HepG2 (cell line): ENCODE data around the gene IRS1. TPM values are rescaled to one million over a fixed set of nuclear protein-coding genes. Genes with fewer than 3 reads are reported as not detected.

ENCODE experiments used
- ATAC-seq: fragments of 200-7000 bp; cut with Tn5 transposase; 3 replicates; pipeline ENCODE4 v1.9.1; 2020; ENCODE audit warnings: mild to moderate bottlenecking, moderate library complexity
- BruUV-seq: library from RNA; stranded (reverse); fragments of 400-500 nt; replicated peaks from 2 replicates; lab custom pipeline; 2021; lab: Mats Ljungman, UMichigan
- CTCF ChIA-PET: fragments of 300-600 bp; formaldehyde crosslinking; extraction: SDS; loops from one replicate; lab custom pipeline; 2021; ENCODE audit warnings: low total read pairs, inconsistent platforms, low intra/inter-chr PET ratio; lab: Yijun Ruan, JAX
- POLR2A ChIA-PET: fragments of 350-600 bp; sonication (Branson Sonifier 250); formaldehyde crosslinking; loops from one replicate; lab custom pipeline; 2020; ENCODE audit warnings: antibody characterized with exemption, inconsistent platforms; lab: Yijun Ruan, JAX
- DNase-seq: peaks from one replicate; pipeline ENCODE4 v3.0.0-alpha.2; 2015; ENCODE audit warnings: low spot score
- FAIRE-seq: peaks from 3 replicates; lab custom pipeline; 2011; peaks lifted over from hg19 to GRCh38; lab: Jason Lieb, UNC
- H2AFZ ChIP-seq: one replicate; pipeline ENCODE4 v1.6.1; 2011; ENCODE audit warnings: low read length, inconsistent platforms
- H3K27ac ChIP-seq: fragments of 300-600 bp; 3 replicates; pipeline ENCODE4 v1.8.0; 2011; ENCODE audit warnings: mixed run types, mild to moderate bottlenecking, mixed read lengths, low read length, inconsistent platforms; ENCODE audit not compliant: insufficient read depth; ENCODE audit errors: extremely low read length
- H3K27me3 ChIP-seq, 2 experiments: fragments of 200-600 bp in 1 of 2; 2 replicates in 1 of 2; 3 replicates in 1 of 2; pipeline versions ENCODE4 v1.6.0 to v1.8.0; 2011; ENCODE audit warnings: low read length in 2 of 2, mild to moderate bottlenecking in 2 of 2, moderate library complexity in 2 of 2, inconsistent platforms in 1 of 2; ENCODE audit not compliant: insufficient read depth in 2 of 2, control insufficient read depth in 1 of 2
- H3K36me3 ChIP-seq, 2 experiments: fragments of 200-600 bp in 1 of 2; replicated peaks in 1 of 2; 2 replicates in 1 of 2; 3 replicates in 1 of 2; pipeline versions ENCODE4 v1.5.1 to v1.8.0; 2011; ENCODE audit warnings: low read length in 2 of 2, inconsistent platforms in 1 of 2; ENCODE audit not compliant: insufficient read depth in 2 of 2, control insufficient read depth in 1 of 2
- H3K4me1 ChIP-seq: 2 replicates; pipeline ENCODE4 v1.5.1; 2012; ENCODE audit warnings: low read length, inconsistent platforms; ENCODE audit not compliant: insufficient read depth
- H3K4me2 ChIP-seq: 2 replicates; pipeline ENCODE4 v1.6.0; 2011; ENCODE audit warnings: low read depth, low read length, inconsistent platforms
- H3K4me3 ChIP-seq, 3 experiments: fragments of 200-600 bp in 1 of 3; sonication (generic), shearing (Covaris generic) in 1 of 3; replicated peaks in 1 of 3; 2 replicates each; pipeline ENCODE4 v1.5.1; 2011 to 2016; ENCODE audit warnings: low read length in 3 of 3, inconsistent platforms in 2 of 3, low read depth in 2 of 3, mild to moderate bottlenecking in 2 of 3, control low read depth in 1 of 3, mixed read lengths in 1 of 3; ENCODE audit not compliant: insufficient read depth in 1 of 3
- H3K79me2 ChIP-seq: one replicate; pipeline ENCODE4 v1.6.1; 2011; ENCODE audit warnings: low read length, inconsistent platforms; ENCODE audit not compliant: insufficient read depth
- H3K9ac ChIP-seq: 2 replicates; pipeline ENCODE4 v1.6.0; 2011; ENCODE audit warnings: mild to moderate bottlenecking, low read depth, low read length, inconsistent platforms; ENCODE audit not compliant: insufficient read depth
- H3K9me3 ChIP-seq: 2 replicates; pipeline ENCODE4 v1.5.1; 2012; ENCODE audit warnings: mild to moderate bottlenecking, low read length
- H4K20me1 ChIP-seq: 2 replicates; pipeline ENCODE4 v1.6.0; 2011; ENCODE audit warnings: inconsistent platforms, mild to moderate bottlenecking, low read length, moderate library complexity; ENCODE audit not compliant: insufficient read depth
- HNF4G ChIP-seq, 2 experiments: sonication (generic) in 1 of 2; formaldehyde crosslinking in 1 of 2; IDR thresholded peaks; 2 replicates each; pipeline versions ENCODE4 v1.4.0 to v1.6.1; 2011 to 2020; ENCODE audit warnings: borderline replicate concordance in 2 of 2, low read depth in 2 of 2, mild to moderate bottlenecking in 2 of 2, low read length in 1 of 2, missing genetic modification reagents in 1 of 2, moderate library complexity in 1 of 2
- JARID2 ChIP-seq: sonication (generic); formaldehyde crosslinking; IDR thresholded peaks from 2 replicates; pipeline ENCODE4 v1.8.1; 2023; ENCODE audit warnings: missing genetic modification reagents, inconsistent platforms; ENCODE audit not compliant: insufficient replicate concordance
- NFIB ChIP-seq: sonication (generic); formaldehyde crosslinking; IDR thresholded peaks from 2 replicates; pipeline ENCODE4 v1.9.0; 2021; ENCODE audit warnings: missing genetic modification reagents, mild to moderate bottlenecking, borderline replicate concordance
- NFKBIZ ChIP-seq: IDR thresholded peaks from 2 replicates; pipeline ENCODE4 v1.6.1; 2018; ENCODE audit warnings: missing genetic modification reagents, missing compliant biosample characterization
- RBFOX2 ChIP-seq: fragments of 200-400 bp; formaldehyde crosslinking; IDR thresholded peaks from 2 replicates; pipeline ENCODE4 v1.6.1; 2017; ENCODE audit warnings: low read depth, mild to moderate bottlenecking, low read length
- RELA ChIP-seq: sonication (generic); formaldehyde crosslinking; IDR thresholded peaks from 2 replicates; pipeline ENCODE4 v1.4.0; 2020; ENCODE audit warnings: missing genetic modification reagents
- RFX5 ChIP-seq: IDR thresholded peaks from 2 replicates; pipeline ENCODE4 v1.6.1; 2011; ENCODE audit warnings: low read depth, low read length, improper control_type of control experiment
- ZBTB49 ChIP-seq: sonication (generic); formaldehyde crosslinking; IDR thresholded peaks from 2 replicates; pipeline ENCODE4 v1.4.0; 2020; ENCODE audit warnings: missing genetic modification reagents, borderline replicate concordance
- ZNF570 ChIP-seq: sonication (generic); formaldehyde crosslinking; IDR thresholded peaks from 2 replicates; pipeline ENCODE4 v1.4.0; 2020; ENCODE audit warnings: mild to moderate bottlenecking, missing genetic modification reagents, borderline replicate concordance
- ZSCAN5A ChIP-seq: sonication (generic); formaldehyde crosslinking; IDR thresholded peaks from 2 replicates; pipeline ENCODE4 v1.8.0; 2022; ENCODE audit warnings: mild to moderate bottlenecking, missing genetic modification reagents, borderline replicate concordance
- WGBS: methylation state at CpG from one replicate; pipeline ENCODE4 v1.1.6; 2017; ENCODE audit warnings: low lambda C conversion rate; 5-methylcytosine and 5-hydroxymethylcytosine counted together
- in situ Hi-C: cut with HindIII; loops from 2 replicates; pipeline ENCODE4 v1.10.0; 2017; ENCODE audit warnings: low pct_unique_long_range_greater_than_20kb; ENCODE audit not compliant: extremely low pct_ligation_motif_present
- intact Hi-C: fragments of 100-400 bp; cut with micrococcal nuclease; formaldehyde crosslinking; loops from one replicate; pipeline ENCODE4 v1.10.0; 2022; ENCODE audit not compliant: unreplicated experiment
- polyA plus RNA-seq, 8 experiments: library from polyadenylated mRNA; depleted of rRNA in 3 of 8; stranded (reverse) in 7 of 8; unstranded in 1 of 8; fragments of >200 nt; fragmentation: Illumina TruSeq in 4 of 8; extraction: Trizol in 4 of 8; gene quantifications; 2 replicates each; pipeline versions ENCODE4 v1.2.1 to v1.2.3, GENCODE V29; 2011 to 2016; ENCODE audit warnings: low read depth in 4 of 8, missing spikeins in 1 of 8, mixed read lengths in 1 of 8; ENCODE audit not compliant: insufficient read depth in 1 of 8
- total RNA-seq, 5 experiments: library from RNA; depleted of rRNA; stranded (reverse); fragments of >200 nt; fragmentation: Illumina TruSeq; extraction: Trizol; gene quantifications; 2 replicates each; pipeline ENCODE4 v1.2.3, GENCODE V29; 2016; ENCODE audit warnings: low read depth in 1 of 5
- TF ChIP-seq, protein P1 (sequence below): sonication (generic); formaldehyde crosslinking; IDR thresholded peaks from 2 replicates; pipeline ENCODE4 v1.4.0; 2020; ENCODE audit warnings: missing genetic modification reagents, borderline replicate concordance
- TF ChIP-seq, protein P2 (sequence below): sonication (generic); formaldehyde crosslinking; IDR thresholded peaks from 2 replicates; pipeline ENCODE4 v1.4.0; 2020; ENCODE audit warnings: mild to moderate bottlenecking, low read depth, missing genetic modification reagents

The IRS1 gene
- total and polyA plus RNA-seq, 2 of the 13 experiments (the other 11 are each of a cell fraction or from before 2014, with no cell fraction given): 8.7 to 9.0 TPM

DNA sequence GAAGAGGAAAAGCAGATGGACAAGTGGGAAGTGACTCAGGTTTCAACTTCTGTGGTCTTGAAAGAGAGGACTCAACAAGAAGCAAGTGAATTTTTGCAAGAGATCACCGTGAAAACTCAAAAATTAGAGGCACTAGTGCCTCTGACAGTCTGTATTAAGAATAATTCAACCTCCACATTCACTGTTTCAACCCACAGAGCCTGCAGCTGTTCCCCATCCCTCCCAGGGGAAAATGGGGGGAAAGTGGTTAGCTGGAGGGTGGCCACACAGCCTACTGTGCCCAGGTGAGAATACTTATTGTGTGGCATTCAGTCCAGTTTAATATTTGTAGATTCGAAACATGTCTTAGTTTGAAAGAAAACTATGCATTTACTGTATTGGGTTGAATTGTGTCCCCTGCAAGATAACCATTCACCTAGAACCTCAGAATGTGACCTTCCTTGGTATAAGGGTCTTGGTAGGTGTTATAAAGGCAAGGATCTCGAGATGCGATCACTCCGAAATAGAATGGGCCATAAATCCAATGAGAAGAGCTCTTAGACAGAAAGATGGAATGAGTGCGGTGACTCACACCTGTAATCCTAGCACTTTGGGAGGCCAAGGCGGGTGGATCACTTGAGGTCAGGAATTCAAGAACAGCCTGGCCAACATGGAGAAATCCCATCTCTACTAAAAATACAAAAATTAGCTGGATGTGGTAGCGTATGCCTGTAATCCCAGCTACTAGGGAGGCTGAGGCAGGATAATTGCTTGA is 94.3 kb downstream of the IRS1 start (continued):
- TF ChIP-seq ZSCAN5A (CRISPR knock-in tag): no peak

GRCh38 chr2:226703514-226703913 is 96.1 kb downstream of the IRS1 start:
- H3K27me3 ChIP-seq: no peaks in the 10 kb centered on the region
- BruUV-seq: no TSS peak
- peaks cover 12% of the 10 kb centered on the region; the same call in 1 of the 2 replicates for H3K4me1 ChIP-seq
- ChIA-PET CTCF (no interaction called here), POLR2A (no interaction called here)
- no peak overlapping the region for H3K4me2 ChIP-seq
- intact Hi-C loops: no loop called here
- H2AFZ ChIP-seq: no peak overlapping the region
- no peaks in the 10 kb centered on the region for H3K36me3 ChIP-seq
- H3K9ac ChIP-seq: no peak overlapping the region
- no peak for DNase-seq
- in situ Hi-C loops: no loop called here
- WGBS: 90% methylated on average over 3 of the region's 3 CpGs
- no peaks in the 10 kb centered on the region for H3K79me2 ChIP-seq
- ATAC-seq: no peak
- H3K4me3 ChIP-seq: no peak overlapping the region
- H3K9me3 ChIP-seq: no peaks in the 10 kb centered on the region
- no peak overlapping the region for H3K27ac ChIP-seq
- no peak for FAIRE-seq
- no peaks in the 10 kb centered on the region for H4K20me1 ChIP-seq
- TF ChIP-seq JARID2 (no peak), ZBTB49 (CRISPR knock-in tag) (no peak), RFX5 (no peak), RBFOX2 (no peak), ZNF570 (no peak), NFKBIZ (no peak), RELA (CRISPR knock-in tag) (no peak), HNF4G (IDR thresholded peaks at IDR 0.05; ENCODE audit: borderline replicate concordance, low read depth, low read length) (no peak), HNF4G (CRISPR knock-in tag; IDR thresholded peaks at IDR 0.05; ENCODE audit: borderline replicate concordance, low read depth) (no peak), NFIB (CRISPR knock-in tag) (no peak)
- TF ChIP-seq, protein P1, sequence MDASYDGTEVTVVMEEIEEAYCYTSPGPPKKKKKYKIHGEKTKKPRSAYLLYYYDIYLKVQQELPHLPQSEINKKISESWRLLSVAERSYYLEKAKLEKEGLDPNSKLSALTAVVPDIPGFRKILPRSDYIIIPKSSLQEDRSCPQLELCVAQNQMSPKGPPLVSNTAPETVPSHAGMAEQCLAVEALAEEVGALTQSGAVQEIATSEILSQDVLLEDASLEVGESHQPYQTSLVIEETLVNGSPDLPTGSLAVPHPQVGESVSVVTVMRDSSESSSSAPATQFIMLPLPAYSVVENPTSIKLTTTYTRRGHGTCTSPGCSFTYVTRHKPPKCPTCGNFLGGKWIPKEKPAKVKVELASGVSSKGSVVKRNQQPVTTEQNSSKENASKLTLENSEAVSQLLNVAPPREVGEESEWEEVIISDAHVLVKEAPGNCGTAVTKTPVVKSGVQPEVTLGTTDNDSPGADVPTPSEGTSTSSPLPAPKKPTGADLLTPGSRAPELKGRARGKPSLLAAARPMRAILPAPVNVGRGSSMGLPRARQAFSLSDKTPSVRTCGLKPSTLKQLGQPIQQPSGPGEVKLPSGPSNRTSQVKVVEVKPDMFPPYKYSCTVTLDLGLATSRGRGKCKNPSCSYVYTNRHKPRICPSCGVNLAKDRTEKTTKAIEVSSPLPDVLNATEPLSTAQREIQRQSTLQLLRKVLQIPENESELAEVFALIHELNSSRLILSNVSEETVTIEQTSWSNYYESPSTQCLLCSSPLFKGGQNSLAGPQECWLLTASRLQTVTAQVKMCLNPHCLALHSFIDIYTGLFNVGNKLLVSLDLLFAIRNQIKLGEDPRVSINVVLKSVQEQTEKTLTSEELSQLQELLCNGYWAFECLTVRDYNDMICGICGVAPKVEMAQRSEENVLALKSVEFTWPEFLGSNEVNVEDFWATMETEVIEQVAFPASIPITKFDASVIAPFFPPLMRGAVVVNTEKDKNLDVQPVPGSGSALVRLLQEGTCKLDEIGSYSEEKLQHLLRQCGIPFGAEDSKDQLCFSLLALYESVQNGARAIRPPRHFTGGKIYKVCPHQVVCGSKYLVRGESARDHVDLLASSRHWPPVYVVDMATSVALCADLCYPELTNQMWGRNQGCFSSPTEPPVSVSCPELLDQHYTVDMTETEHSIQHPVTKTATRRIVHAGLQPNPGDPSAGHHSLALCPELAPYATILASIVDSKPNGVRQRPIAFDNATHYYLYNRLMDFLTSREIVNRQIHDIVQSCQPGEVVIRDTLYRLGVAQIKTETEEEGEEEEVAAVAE: no peak
- TF ChIP-seq, protein P2, sequence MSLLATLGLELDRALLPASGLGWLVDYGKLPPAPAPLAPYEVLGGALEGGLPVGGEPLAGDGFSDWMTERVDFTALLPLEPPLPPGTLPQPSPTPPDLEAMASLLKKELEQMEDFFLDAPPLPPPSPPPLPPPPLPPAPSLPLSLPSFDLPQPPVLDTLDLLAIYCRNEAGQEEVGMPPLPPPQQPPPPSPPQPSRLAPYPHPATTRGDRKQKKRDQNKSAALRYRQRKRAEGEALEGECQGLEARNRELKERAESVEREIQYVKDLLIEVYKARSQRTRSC (CRISPR knock-in tag): no peak
